WI38 (cell line): Measurements from ENCODE around the gene FOXJ3.

ENCODE experiments used
- H3K4me3 ChIP-seq: 2 replicates; pipeline ENCODE4 v1.5.1; 2011; ENCODE audit warnings: low read depth, mild to moderate bottlenecking, control low read depth, low read length
- CTCF ChIP-seq: IDR thresholded peaks from 2 replicates; pipeline ENCODE4 v1.5.1; 2012; ENCODE audit warnings: low read depth, mild to moderate bottlenecking, control low read depth, low read length

FOXJ3 gene

GRCh38 chr1:42369471-42369870 lies 34.4 kb upstream of the FOXJ3 start:
- TF ChIP-seq CTCF: no peak
- H3K4me3 ChIP-seq: no peak overlapping the region

GRCh38 chr1:42368096-42368795 lies 33.2 kb upstream of the FOXJ3 start:
- H3K4me3 ChIP-seq: no peak overlapping the region
- TF ChIP-seq CTCF: no peak

- H3K4me3 ChIP-seq: no peak overlapping the region
- no peak for TF ChIP-seq CTCF
Observed at GRCh38 chr1:42365118-42365517, 30.1 kb upstream of the FOXJ3 start.

GRCh38 chr1:42364542-42364941 lies 29.5 kb upstream of the FOXJ3 start:
- no peak overlapping the region for H3K4me3 ChIP-seq
- no peak for TF ChIP-seq CTCF

- H3K4me3 ChIP-seq: no peak overlapping the region
- TF ChIP-seq CTCF: no peak
Observed at GRCh38 chr1:42364089-42364488, 29.1 kb upstream of the FOXJ3 start.

GRCh38 chr1:42359466-42359865 lies 24.4 kb upstream of the FOXJ3 start:
- no peak for TF ChIP-seq CTCF
- no peak overlapping the region for H3K4me3 ChIP-seq

- no peak for TF ChIP-seq CTCF
- H3K4me3 ChIP-seq: no peak overlapping the region
Observed at GRCh38 chr1:42358791-42359190, 23.8 kb upstream of the FOXJ3 start.
